K562 (cell line): ENCODE data around the gene OTUD5. TPM values are rescaled to one million over a fixed set of nuclear protein-coding genes. Genes with fewer than 3 reads are reported as not detected.

Experiments used
- ATAC-seq: fragments of 200-7000 bp; cut with Tn5 transposase; 3 replicates; pipeline ENCODE4 v1.9.1; 2020; ENCODE audit warnings: moderate library complexity
- BruUV-seq: library from RNA; stranded (reverse); fragments of 400-500 nt; replicated peaks from 2 replicates; lab custom pipeline; 2021; lab: Mats Ljungman, UMichigan
- CTCF ChIA-PET: fragments of 300-600 bp; formaldehyde crosslinking; extraction: SDS; loops from one replicate; lab custom pipeline; 2021; ENCODE audit warnings: low intra/inter-chr PET ratio; lab: Yijun Ruan, JAX
- POLR2A ChIA-PET: fragments of 300-600, 350-650 bp; sonication (Branson Sonifier 250); formaldehyde crosslinking; extraction: SDS; loops from one replicate; lab custom pipeline; 2021; ENCODE audit warnings: antibody characterized with exemption, inconsistent platforms; lab: Yijun Ruan, JAX
- DNase-seq, 4 experiments: peaks; one replicate each; pipeline versions ENCODE4 v3.0.0 to v3.0.0-alpha.2; 2011 to 2018; ENCODE audit warnings: low spot score in 3 of 4, mixed read lengths in 3 of 4; ENCODE audit errors: extremely low read depth in 1 of 4
- FAIRE-seq: peaks from 2 replicates; lab custom pipeline; 2011; peaks lifted over from hg19 to GRCh38; lab: Jason Lieb, UNC
- H2AFZ ChIP-seq: 2 replicates; pipeline ENCODE4 v1.6.0; 2011; ENCODE audit warnings: low read depth, low read length, control low read depth, inconsistent platforms
- H3K27ac ChIP-seq: fragments of 200-600 bp; 3 replicates; pipeline ENCODE4 v1.8.0; 2011; ENCODE audit warnings: low read depth, mild to moderate bottlenecking, control low read depth, inconsistent platforms, low read length, moderate library complexity, mixed read lengths; ENCODE audit errors: extremely low read depth
- H3K27me3 ChIP-seq, 2 experiments: fragments of 300-600 bp in 1 of 2; 2 replicates in 1 of 2; 3 replicates in 1 of 2; pipeline versions ENCODE4 v1.6.0 to v1.8.0; 2011; ENCODE audit warnings: inconsistent platforms in 2 of 2, low read length in 2 of 2, mild to moderate bottlenecking in 1 of 2, mixed read lengths in 1 of 2, moderate library complexity in 1 of 2; ENCODE audit not compliant: control insufficient read depth in 2 of 2, insufficient read depth in 2 of 2
- H3K36me3 ChIP-seq: fragments of 300-600 bp; 3 replicates; pipeline ENCODE4 v1.8.0; 2011; ENCODE audit warnings: mild to moderate bottlenecking, low read length, inconsistent platforms; ENCODE audit not compliant: control insufficient read depth, insufficient read depth
- H3K4me1 ChIP-seq, 2 experiments: fragments of 200-600 bp in 1 of 2; replicated peaks in 1 of 2; 2 replicates in 1 of 2; 3 replicates in 1 of 2; pipeline versions ENCODE4 v1.5.1 to v1.8.0; 2011; ENCODE audit warnings: inconsistent platforms in 2 of 2, low read length in 2 of 2, mild to moderate bottlenecking in 1 of 2, mixed read lengths in 1 of 2, moderate library complexity in 1 of 2; ENCODE audit not compliant: control insufficient read depth in 2 of 2, insufficient read depth in 2 of 2
- H3K4me2 ChIP-seq: 2 replicates; pipeline ENCODE4 v1.6.1; 2011; ENCODE audit warnings: low read length, control low read depth, inconsistent platforms, mixed read lengths; ENCODE audit not compliant: insufficient read depth
- H3K4me3 ChIP-seq: fragments of 200-600 bp; sonication (generic), shearing (Covaris generic); 2 replicates; pipeline ENCODE4 v1.5.1; 2016; ENCODE audit warnings: control low read depth, inconsistent platforms
- H3K79me2 ChIP-seq: fragments of 200-600 bp; 3 replicates; pipeline ENCODE4 v1.8.0; 2011; ENCODE audit warnings: low read length, inconsistent platforms; ENCODE audit not compliant: control insufficient read depth, insufficient read depth
- H3K9ac ChIP-seq, 2 experiments: 2 replicates each; pipeline versions ENCODE4 v1.6.0 to v1.6.1; 2011; ENCODE audit warnings: low read depth in 2 of 2, low read length in 2 of 2, control low read depth in 1 of 2, inconsistent platforms in 1 of 2, mild to moderate bottlenecking in 1 of 2, mixed read lengths in 1 of 2; ENCODE audit not compliant: insufficient read depth in 1 of 2
- H3K9me1 ChIP-seq: one replicate; pipeline ENCODE4 v1.6.0; 2011; ENCODE audit warnings: inconsistent platforms, mild to moderate bottlenecking, low read length, moderate library complexity; ENCODE audit not compliant: control insufficient read depth, insufficient read depth
- H3K9me3 ChIP-seq: replicated peaks from 2 replicates; pipeline ENCODE4 v1.5.1; 2011; ENCODE audit warnings: low read depth, low read length, inconsistent platforms; ENCODE audit not compliant: control insufficient read depth, insufficient read depth
- H4K20me1 ChIP-seq: replicated peaks from 2 replicates; pipeline ENCODE4 v1.6.1; 2011; ENCODE audit warnings: low read length, inconsistent platforms, mixed read lengths; ENCODE audit not compliant: control insufficient read depth, insufficient read depth
- KAT8 ChIP-seq: fragments of 450-650 bp; IDR thresholded peaks from 2 replicates; pipeline ENCODE4 v1.6.1; 2016; ENCODE audit warnings: low read depth, mild to moderate bottlenecking
- LEF1 ChIP-seq: fragments of 450-650 bp; IDR thresholded peaks from 2 replicates; pipeline ENCODE4 v1.6.1; 2016; ENCODE audit warnings: mild to moderate bottlenecking
- SMARCA5 ChIP-seq: fragments of 450-650 bp; IDR thresholded peaks from 2 replicates; pipeline ENCODE4 v1.6.1; 2016
- WGBS: fragments of 100-300 bp; shearing (Covaris generic); methylation state at CpG from one replicate; pipeline ENCODE4 v1.1.6; 2016; ENCODE audit warnings: low coverage, mixed read lengths; ENCODE audit not compliant: insufficient coverage; ENCODE audit errors: missing lambda C conversion rate; 5-methylcytosine and 5-hydroxymethylcytosine counted together
- in situ Hi-C: fragments of 300-500 bp; cut with MboI; formaldehyde crosslinking; loops from 4 replicates; pipeline ENCODE4 v1.15.0; 2018; ENCODE audit warnings: inconsistent platforms, mixed read lengths
- intact Hi-C: fragments of 100-400 bp; cut with micrococcal nuclease; formaldehyde crosslinking; loops from 2 replicates; pipeline ENCODE4 v1.14.2; 2022
- polyA plus RNA-seq, 8 experiments: library from polyadenylated mRNA; depleted of rRNA in 4 of 8; stranded (reverse) in 5 of 8; unstranded in 3 of 8; fragments of >200 nt; fragmentation: Nextera tagmentation in 2 of 8; fragmentation: Illumina TruSeq in 1 of 8; extraction: Ambion mirVana in 2 of 8; extraction: Trizol in 1 of 8; gene quantifications; 2 replicates each; pipeline versions ENCODE4 v1.2.1 to v1.2.3, GENCODE V29; 2011 to 2014; ENCODE audit warnings: inconsistent platforms in 1 of 8, missing spikeins in 1 of 8
- total RNA-seq, 7 experiments: library from RNA; depleted of rRNA in 6 of 7; stranded (reverse); fragments of >200 nt in 6 of 7; fragmentation: Illumina TruSeq in 2 of 7; extraction: Trizol in 2 of 7; gene quantifications; 2 replicates each; pipeline versions ENCODE4 v1.2.1 to v1.2.3, GENCODE V29; 2011 to 2021; ENCODE audit warnings: low replicate concordance in 1 of 7
- TF ChIP-seq, protein P1 (sequence below): fragments of 200-600 bp; sonication (generic); IDR thresholded peaks from one replicate; pipeline ENCODE4 v1.6.1; 2012; ENCODE audit warnings: mild to moderate bottlenecking, low read depth, low read length, inconsistent platforms
- TF ChIP-seq, protein P2 (sequence below): fragments of 450-650 bp; IDR thresholded peaks from 2 replicates; pipeline ENCODE4 v1.6.1; 2016; ENCODE audit warnings: antibody characterized with exemption

Gene OTUD5
- total and polyA plus RNA-seq, 9 of the 15 experiments (the other 6 are each of a cell fraction or from before 2014, with no cell fraction given) = 3.6 to 102 (median 59.0) TPM

DNA sequence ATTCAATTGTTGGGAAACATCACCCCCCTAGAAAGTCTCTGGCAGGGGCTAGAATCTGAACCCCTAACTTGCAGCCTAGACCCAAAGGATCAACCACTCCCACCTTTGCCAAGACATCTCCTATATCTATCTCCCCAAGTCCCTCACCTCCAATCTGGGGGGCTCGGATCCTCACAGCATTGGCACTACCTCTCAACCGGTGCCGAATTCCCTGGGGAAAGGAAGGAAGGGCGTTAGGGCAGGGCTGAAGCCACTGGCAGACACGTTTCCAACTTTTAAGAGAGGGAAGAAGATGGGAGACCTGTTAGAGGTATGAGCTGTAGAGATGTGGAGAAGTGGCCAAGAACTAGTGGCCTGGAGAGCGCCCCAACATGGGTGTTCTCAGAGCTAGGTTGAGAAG is 62.5 kb downstream of the OTUD5 start:
- CTCF ChIA-PET = no interaction called here

More for the DNA sequence above, 62.5 kb downstream of the OTUD5 start:
- H3K27ac ChIP-seq = no peak overlapping the region
- no peaks in the 10 kb centered on the region for H3K27me3 ChIP-seq
- no peak overlapping the region for H2AFZ ChIP-seq
- intact Hi-C loops = loop anchor here (5.0 kb wide), 5 partner anchors 33 to 248 kb away; partner anchors contain the start of genes GLOD5 and HDAC6
- TF ChIP-seq KAT8 = no peak
- no peak for TF ChIP-seq SMARCA5
- no peak for TF ChIP-seq LEF1
- TF ChIP-seq, protein P1, sequence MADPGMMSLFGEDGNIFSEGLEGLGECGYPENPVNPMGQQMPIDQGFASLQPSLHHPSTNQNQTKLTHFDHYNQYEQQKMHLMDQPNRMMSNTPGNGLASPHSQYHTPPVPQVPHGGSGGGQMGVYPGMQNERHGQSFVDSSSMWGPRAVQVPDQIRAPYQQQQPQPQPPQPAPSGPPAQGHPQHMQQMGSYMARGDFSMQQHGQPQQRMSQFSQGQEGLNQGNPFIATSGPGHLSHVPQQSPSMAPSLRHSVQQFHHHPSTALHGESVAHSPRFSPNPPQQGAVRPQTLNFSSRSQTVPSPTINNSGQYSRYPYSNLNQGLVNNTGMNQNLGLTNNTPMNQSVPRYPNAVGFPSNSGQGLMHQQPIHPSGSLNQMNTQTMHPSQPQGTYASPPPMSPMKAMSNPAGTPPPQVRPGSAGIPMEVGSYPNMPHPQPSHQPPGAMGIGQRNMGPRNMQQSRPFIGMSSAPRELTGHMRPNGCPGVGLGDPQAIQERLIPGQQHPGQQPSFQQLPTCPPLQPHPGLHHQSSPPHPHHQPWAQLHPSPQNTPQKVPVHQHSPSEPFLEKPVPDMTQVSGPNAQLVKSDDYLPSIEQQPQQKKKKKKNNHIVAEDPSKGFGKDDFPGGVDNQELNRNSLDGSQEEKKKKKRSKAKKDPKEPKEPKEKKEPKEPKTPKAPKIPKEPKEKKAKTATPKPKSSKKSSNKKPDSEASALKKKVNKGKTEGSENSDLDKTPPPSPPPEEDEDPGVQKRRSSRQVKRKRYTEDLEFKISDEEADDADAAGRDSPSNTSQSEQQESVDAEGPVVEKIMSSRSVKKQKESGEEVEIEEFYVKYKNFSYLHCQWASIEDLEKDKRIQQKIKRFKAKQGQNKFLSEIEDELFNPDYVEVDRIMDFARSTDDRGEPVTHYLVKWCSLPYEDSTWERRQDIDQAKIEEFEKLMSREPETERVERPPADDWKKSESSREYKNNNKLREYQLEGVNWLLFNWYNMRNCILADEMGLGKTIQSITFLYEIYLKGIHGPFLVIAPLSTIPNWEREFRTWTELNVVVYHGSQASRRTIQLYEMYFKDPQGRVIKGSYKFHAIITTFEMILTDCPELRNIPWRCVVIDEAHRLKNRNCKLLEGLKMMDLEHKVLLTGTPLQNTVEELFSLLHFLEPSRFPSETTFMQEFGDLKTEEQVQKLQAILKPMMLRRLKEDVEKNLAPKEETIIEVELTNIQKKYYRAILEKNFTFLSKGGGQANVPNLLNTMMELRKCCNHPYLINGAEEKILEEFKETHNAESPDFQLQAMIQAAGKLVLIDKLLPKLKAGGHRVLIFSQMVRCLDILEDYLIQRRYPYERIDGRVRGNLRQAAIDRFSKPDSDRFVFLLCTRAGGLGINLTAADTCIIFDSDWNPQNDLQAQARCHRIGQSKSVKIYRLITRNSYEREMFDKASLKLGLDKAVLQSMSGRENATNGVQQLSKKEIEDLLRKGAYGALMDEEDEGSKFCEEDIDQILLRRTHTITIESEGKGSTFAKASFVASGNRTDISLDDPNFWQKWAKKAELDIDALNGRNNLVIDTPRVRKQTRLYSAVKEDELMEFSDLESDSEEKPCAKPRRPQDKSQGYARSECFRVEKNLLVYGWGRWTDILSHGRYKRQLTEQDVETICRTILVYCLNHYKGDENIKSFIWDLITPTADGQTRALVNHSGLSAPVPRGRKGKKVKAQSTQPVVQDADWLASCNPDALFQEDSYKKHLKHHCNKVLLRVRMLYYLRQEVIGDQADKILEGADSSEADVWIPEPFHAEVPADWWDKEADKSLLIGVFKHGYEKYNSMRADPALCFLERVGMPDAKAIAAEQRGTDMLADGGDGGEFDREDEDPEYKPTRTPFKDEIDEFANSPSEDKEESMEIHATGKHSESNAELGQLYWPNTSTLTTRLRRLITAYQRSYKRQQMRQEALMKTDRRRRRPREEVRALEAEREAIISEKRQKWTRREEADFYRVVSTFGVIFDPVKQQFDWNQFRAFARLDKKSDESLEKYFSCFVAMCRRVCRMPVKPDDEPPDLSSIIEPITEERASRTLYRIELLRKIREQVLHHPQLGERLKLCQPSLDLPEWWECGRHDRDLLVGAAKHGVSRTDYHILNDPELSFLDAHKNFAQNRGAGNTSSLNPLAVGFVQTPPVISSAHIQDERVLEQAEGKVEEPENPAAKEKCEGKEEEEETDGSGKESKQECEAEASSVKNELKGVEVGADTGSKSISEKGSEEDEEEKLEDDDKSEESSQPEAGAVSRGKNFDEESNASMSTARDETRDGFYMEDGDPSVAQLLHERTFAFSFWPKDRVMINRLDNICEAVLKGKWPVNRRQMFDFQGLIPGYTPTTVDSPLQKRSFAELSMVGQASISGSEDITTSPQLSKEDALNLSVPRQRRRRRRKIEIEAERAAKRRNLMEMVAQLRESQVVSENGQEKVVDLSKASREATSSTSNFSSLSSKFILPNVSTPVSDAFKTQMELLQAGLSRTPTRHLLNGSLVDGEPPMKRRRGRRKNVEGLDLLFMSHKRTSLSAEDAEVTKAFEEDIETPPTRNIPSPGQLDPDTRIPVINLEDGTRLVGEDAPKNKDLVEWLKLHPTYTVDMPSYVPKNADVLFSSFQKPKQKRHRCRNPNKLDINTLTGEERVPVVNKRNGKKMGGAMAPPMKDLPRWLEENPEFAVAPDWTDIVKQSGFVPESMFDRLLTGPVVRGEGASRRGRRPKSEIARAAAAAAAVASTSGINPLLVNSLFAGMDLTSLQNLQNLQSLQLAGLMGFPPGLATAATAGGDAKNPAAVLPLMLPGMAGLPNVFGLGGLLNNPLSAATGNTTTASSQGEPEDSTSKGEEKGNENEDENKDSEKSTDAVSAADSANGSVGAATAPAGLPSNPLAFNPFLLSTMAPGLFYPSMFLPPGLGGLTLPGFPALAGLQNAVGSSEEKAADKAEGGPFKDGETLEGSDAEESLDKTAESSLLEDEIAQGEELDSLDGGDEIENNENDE = no peak
- TF ChIP-seq, protein P2, sequence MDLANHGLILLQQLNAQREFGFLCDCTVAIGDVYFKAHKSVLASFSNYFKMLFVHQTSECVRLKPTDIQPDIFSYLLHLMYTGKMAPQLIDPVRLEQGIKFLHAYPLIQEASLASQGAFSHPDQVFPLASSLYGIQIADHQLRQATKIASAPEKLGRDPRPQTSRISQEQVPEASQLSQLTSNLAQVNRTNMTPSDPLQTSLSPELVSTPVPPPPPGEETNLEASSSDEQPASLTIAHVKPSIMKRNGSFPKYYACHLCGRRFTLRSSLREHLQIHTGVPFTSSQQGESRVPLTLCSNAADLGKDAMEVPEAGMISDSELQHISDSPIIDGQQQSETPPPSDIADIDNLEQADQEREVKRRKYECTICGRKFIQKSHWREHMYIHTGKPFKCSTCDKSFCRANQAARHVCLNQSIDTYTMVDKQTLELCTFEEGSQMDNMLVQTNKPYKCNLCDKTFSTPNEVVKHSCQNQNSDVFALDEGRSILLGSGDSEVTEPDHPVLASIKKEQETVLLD = no peak
- TF ChIP-seq, all 486 proteins: peak for 0
- Histone ChIP-seq H3K4me3 (no peak overlapping the region), H3K36me3 (peaks cover 46% of the 10 kb centered on the region; the same call in 2 of the 3 replicates), H4K20me1 (peaks cover 7% of the 10 kb centered on the region; the same call in 1 of the 2 replicates), H3K4me1 (peaks cover 17 to 42% of the 10 kb centered on the region in 2 experiments; a peak in 4 of 5 replicates), H3K9ac (no peak overlapping the region), H3K79me2 (peaks cover 53% of the 10 kb centered on the region), H3K4me2 (no peak overlapping the region), H3K9me3 (no peaks in the 10 kb centered on the region), H3K9me1 (no peaks in the 10 kb centered on the region)
- POLR2A ChIA-PET = no interaction called here
- ATAC-seq (no peak), FAIRE-seq (no peak), DNase-seq (no peak)
- BruUV-seq = no TSS peak
- in situ Hi-C loops = no loop called here
- WGBS = 93% methylated on average over 5 of the region's 6 CpGs
